ENCODE data around the gene DBN1. TPM values are rescaled to one million over a fixed set of nuclear protein-coding genes. Genes with fewer than 3 reads are reported as not detected.
"Not testable (repeated sequence)": the region's sequence is repeated elsewhere in the genome, so short reads cannot be mapped to it uniquely, and the experiment has no call there.

DBN1 gene
- total RNA-seq, 1 donor from 2014 or later, result 269 TPM

DNA sequence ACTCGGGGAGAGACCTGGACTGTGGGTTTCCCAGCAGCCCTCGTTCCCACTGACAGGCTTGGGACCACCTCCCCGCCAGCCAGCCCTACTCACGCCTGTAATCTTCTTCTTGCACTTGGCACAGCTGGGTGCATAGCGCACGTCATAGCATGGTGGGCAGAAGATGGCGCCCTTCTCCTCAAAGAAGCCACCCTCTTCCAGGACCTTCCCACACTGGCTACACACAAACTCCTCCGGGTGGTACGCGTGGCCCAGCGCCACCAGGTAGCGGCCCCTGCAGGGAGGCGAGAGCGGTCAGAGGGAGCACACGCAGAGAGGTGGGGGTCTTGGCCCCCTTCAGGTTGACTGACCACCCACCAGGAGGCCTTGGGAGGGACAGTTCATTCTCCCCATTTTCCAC is 14.5 kb upstream of the DBN1 start:
- Mint-ChIP-seq H3K36me3 (peaks cover 14% of the 10 kb centered on the region), H3K4me1 (ENCODE audit: unreplicated experiment) (peaks cover 17% of the 10 kb centered on the region), H3K9me3 (no peaks in the 10 kb centered on the region), H3K27ac (peak overlapping the region; percentile 23), H3K27me3 (no peaks in the 10 kb centered on the region), H3K4me3 (no peak overlapping the region)
- no peak for TF ChIP-seq CTCF (conservative IDR thresholded peaks at IDR 0.05)
- DNase-seq (ENCODE audit: extremely low spot score, unreplicated experiment), result no peak

DNA sequence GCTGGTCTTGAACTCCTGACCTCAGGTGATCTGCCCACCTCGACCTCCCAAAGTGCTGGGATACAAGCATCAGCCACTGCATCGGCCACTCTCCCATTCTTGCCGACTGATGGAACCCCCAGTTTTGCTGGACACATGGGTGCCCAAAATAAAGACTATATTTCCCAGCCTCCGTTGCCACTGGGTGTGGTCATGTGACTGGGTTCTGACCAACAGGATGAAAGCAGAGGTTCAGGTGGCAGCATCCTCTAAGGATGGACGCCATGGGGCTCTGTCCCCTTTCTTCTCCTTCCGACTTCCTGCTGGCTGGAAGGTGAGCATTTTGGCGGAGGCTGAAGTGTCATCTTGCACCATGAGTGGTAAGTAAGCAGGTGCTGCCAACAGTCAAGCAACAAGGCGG is 13.7 kb upstream of the DBN1 start:
- no peak overlapping the region for H3K27ac Mint-ChIP-seq
- DNase-seq (ENCODE audit: extremely low spot score, unreplicated experiment), result no peak
- H3K4me3 Mint-ChIP-seq, result no peak overlapping the region
- no peaks in the 10 kb centered on the region for H3K9me3 Mint-ChIP-seq
- H3K36me3 Mint-ChIP-seq, result peaks cover 9% of the 10 kb centered on the region
- peaks cover 11% of the 10 kb centered on the region for H3K4me1 Mint-ChIP-seq (ENCODE audit: unreplicated experiment)
- no peaks in the 10 kb centered on the region for H3K27me3 Mint-ChIP-seq
- TF ChIP-seq CTCF (conservative IDR thresholded peaks at IDR 0.05), result no peak

DNA sequence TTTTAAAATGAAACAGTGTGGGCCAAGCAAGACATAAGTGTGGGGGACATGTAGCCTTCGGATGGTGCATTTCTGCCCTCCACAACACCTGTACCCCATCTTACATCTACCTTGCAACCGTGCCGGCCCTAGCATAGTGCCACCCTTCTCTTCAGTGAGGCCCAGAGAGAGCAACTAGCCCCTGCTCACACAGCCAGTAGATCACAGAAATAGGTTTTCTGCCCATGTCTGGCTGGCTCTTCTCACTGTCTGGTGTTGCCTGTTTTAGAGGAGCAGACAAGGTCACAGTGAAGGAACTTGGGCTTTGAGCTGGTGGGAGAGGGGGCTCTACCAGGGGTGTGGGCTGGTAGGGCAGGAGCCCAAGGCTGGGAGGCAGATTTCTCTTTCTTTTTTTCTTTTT is 12.8 kb upstream of the DBN1 start:
- H3K4me1 Mint-ChIP-seq (ENCODE audit: unreplicated experiment), result peaks cover 11% of the 10 kb centered on the region
- no peak overlapping the region for H3K4me3 Mint-ChIP-seq
- TF ChIP-seq CTCF (conservative IDR thresholded peaks at IDR 0.05), result no peak
- no peaks in the 10 kb centered on the region for H3K9me3 Mint-ChIP-seq
- DNase-seq (ENCODE audit: extremely low spot score, unreplicated experiment), result no peak
- peaks cover 9% of the 10 kb centered on the region for H3K36me3 Mint-ChIP-seq
- H3K27me3 Mint-ChIP-seq, result no peaks in the 10 kb centered on the region
- no peak overlapping the region for H3K27ac Mint-ChIP-seq

GRCh38 chr5:177485753-177486152 is 12.3 kb upstream of the DBN1 start:
- not testable (repeated sequence) for H3K36me3 Mint-ChIP-seq; H3K27ac Mint-ChIP-seq; H3K4me3 Mint-ChIP-seq; H3K27me3 Mint-ChIP-seq; DNase-seq (ENCODE audit: extremely low spot score, unreplicated experiment); H3K9me3 Mint-ChIP-seq
- peaks cover 11% of the 10 kb centered on the region for H3K4me1 Mint-ChIP-seq (ENCODE audit: unreplicated experiment)

- H3K27ac Mint-ChIP-seq, result no peak overlapping the region
- H3K4me3 Mint-ChIP-seq, result peak overlapping the region; percentile 25
- DNase-seq (ENCODE audit: extremely low spot score, unreplicated experiment), result no peak
- no peak for TF ChIP-seq CTCF (conservative IDR thresholded peaks at IDR 0.05)
- peaks cover 13% of the 10 kb centered on the region for H3K4me1 Mint-ChIP-seq (ENCODE audit: unreplicated experiment)
- H3K9me3 Mint-ChIP-seq, result no peaks in the 10 kb centered on the region
- no peaks in the 10 kb centered on the region for H3K27me3 Mint-ChIP-seq
- H3K36me3 Mint-ChIP-seq, result peaks cover 9% of the 10 kb centered on the region
Observed at GRCh38 chr5:177484902-177485549, 11.6 kb upstream of the DBN1 start.

DNA sequence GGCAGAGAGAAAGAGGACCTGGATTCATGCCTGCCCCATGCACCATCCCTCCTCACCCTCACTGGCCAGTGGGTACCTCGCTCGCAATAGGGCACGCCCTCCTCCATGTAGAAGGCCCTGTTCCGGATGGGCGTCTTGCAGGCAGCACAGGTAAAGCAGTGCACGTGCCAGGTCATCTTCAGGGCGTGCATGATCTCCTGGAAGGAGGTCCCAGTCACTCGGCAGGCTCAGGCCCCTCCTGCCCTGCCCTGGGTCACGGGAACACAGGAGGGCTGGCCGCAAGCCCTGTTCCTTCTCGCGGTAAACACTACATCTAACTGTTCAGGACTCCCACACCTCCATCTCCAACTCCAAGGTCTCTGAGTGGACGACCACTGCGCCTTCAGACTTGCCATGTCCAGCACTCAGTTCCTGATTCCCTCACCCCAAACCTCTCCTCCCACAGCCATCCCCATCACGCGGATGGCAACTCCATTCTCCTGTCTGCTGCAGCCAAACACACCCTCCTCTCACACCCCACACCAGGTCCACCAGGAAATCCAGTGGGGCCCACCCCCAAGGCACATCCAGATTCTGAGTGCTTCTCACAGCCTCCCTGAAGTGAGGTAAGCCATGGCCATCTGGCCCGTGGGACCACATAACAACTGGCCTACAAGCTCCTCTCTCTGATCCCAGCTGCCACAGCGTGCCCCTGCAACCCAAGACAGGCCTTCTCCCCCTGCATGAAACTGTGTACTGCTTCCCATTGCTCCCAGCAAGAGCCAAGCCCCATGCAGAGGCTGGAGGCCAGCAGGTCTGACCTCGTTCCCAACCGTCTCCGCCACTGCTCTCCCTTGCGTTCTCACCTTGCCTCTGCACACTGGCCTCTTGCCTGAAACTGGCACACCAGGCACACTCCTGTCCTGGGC is 10.8 kb upstream of the DBN1 start:
- no peak for TF ChIP-seq CTCF (conservative IDR thresholded peaks at IDR 0.05)
- no peak for DNase-seq (ENCODE audit: extremely low spot score, unreplicated experiment)
- peak overlapping the region; percentile 25 for H3K4me3 Mint-ChIP-seq
- H3K36me3 Mint-ChIP-seq, result peaks cover 9% of the 10 kb centered on the region
- H3K9me3 Mint-ChIP-seq, result no peaks in the 10 kb centered on the region
- peak overlapping the region; percentile 48 for H3K27ac Mint-ChIP-seq
- H3K4me1 Mint-ChIP-seq (ENCODE audit: unreplicated experiment), result peaks cover 21% of the 10 kb centered on the region
- no peaks in the 10 kb centered on the region for H3K27me3 Mint-ChIP-seq
